Hepatocyte (in vitro differentiated cells): Measurements from ENCODE around the gene RNF135. TPM values are rescaled to one million over a fixed set of nuclear protein-coding genes. Genes with fewer than 3 reads are reported as not detected.
"Not testable (repeated sequence)": the region's sequence is repeated elsewhere in the genome, so short reads cannot be mapped to it uniquely, and the experiment has no call there.

Source experiments
- DNase-seq: peaks from one replicate; pipeline ENCODE4 v3.0.0-alpha.2; 2016; ENCODE audit warnings: low spot score
- H2AFZ ChIP-seq: fragments of 200-600 bp; sonication (generic); 2 replicates; pipeline ENCODE4 v1.6.0; 2016; ENCODE audit warnings: antibody characterized with exemption, mild to moderate bottlenecking
- H3K27ac ChIP-seq: fragments of 200-600 bp; sonication (generic); 2 replicates; pipeline ENCODE4 v1.5.1; 2016; ENCODE audit warnings: mild to moderate bottlenecking
- H3K27me3 ChIP-seq: fragments of 200-600 bp; sonication (generic); 2 replicates; pipeline ENCODE4 v1.6.1; 2016
- H3K36me3 ChIP-seq: fragments of 200-600 bp; sonication (generic); replicated peaks from 2 replicates; pipeline ENCODE4 v1.5.1; 2016; ENCODE audit warnings: low read depth; ENCODE audit not compliant: insufficient read depth
- H3K4me1 ChIP-seq: fragments of 200-600 bp; sonication (generic); 2 replicates; pipeline ENCODE4 v1.5.1; 2016; ENCODE audit warnings: mild to moderate bottlenecking, moderate library complexity; ENCODE audit not compliant: insufficient read depth
- H3K4me2 ChIP-seq: fragments of 200-600 bp; sonication (generic); 2 replicates; pipeline ENCODE4 v1.6.0; 2016
- H3K4me3 ChIP-seq: fragments of 200-600 bp; sonication (generic); 2 replicates; pipeline ENCODE4 v1.5.1; 2016; ENCODE audit warnings: mild to moderate bottlenecking
- H3K79me2 ChIP-seq: fragments of 200-600 bp; sonication (generic); 2 replicates; pipeline ENCODE4 v1.6.0; 2017; ENCODE audit warnings: mild to moderate bottlenecking
- H3K9me2 ChIP-seq: fragments of 200-600 bp; sonication (generic); replicated peaks from 2 replicates; pipeline ENCODE4 v1.6.0; 2017; ENCODE audit warnings: mild to moderate bottlenecking; ENCODE audit not compliant: insufficient read depth
- H3K9me3 ChIP-seq: fragments of 200-600 bp; sonication (generic); 2 replicates; pipeline ENCODE4 v1.5.1; 2016; ENCODE audit warnings: low read depth, mild to moderate bottlenecking
- H4K20me1 ChIP-seq: fragments of 200-600 bp; sonication (generic); 2 replicates; pipeline ENCODE4 v1.6.0; 2016; ENCODE audit warnings: mild to moderate bottlenecking; ENCODE audit not compliant: insufficient read depth, poor library complexity, severe bottlenecking
- EZH2 ChIP-seq: fragments of 200-600 bp; sonication (generic); IDR thresholded peaks from 2 replicates; pipeline ENCODE4 v1.6.1; 2016; ENCODE audit warnings: antibody characterized with exemption, mild to moderate bottlenecking, borderline replicate concordance
- EZH2phosphoT487 ChIP-seq: fragments of 200-600 bp; sonication (generic); IDR thresholded peaks from one replicate; pipeline ENCODE4 v1.6.1; 2018; ENCODE audit warnings: antibody characterized with exemption, mild to moderate bottlenecking, low read depth, moderate library complexity; ENCODE audit not compliant: unreplicated experiment, severe bottlenecking
- WGBS: methylation state at CpG from one replicate; pipeline ENCODE4 v1.1.6; 2016; ENCODE audit warnings: low lambda C conversion rate; ENCODE audit errors: missing lambda C conversion rate; 5-methylcytosine and 5-hydroxymethylcytosine counted together
- polyA plus RNA-seq: library from polyadenylated mRNA; unstranded; fragments of >200 nt; fragmentation: Nextera tagmentation; extraction: Ambion mirVana; gene quantifications from 2 replicates; pipeline ENCODE4 v1.2.1, GENCODE V29; 2016
- total RNA-seq: library from RNA; depleted of rRNA; stranded (reverse); fragments of >200 nt; gene quantifications from 2 replicates; pipeline ENCODE4 v1.2.3, GENCODE V29; 2014
- TF ChIP-seq, protein P1 (sequence below): fragments of 200-600 bp; sonication (generic); IDR thresholded peaks from 2 replicates; pipeline ENCODE4 v1.5.1; 2016; ENCODE audit warnings: antibody characterized with exemption, mild to moderate bottlenecking; ENCODE audit not compliant: poor library complexity

The RNF135 gene
- total and polyA plus RNA-seq, 2 experiments from 2014 or later: 8.9 to 16.7 TPM

DNA sequence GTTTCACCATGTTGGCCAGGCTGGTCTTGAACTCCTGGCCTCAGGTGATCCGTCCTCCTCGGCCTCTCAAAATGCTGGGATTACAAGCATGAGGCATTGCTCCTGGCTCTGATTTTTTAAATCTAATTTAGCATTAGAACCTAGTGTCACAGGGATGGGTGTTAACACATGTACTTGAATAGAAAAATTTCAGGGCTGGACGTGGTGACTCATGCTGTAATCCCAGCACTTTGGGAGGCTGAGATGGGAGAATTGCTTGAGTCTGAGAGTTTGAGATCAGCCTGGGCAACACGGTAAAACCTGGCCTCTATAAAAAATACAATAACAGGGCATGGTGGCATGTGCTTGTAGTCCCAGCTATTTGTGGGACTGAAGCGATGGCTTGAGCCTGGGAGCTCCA is 6.0 kb upstream of the RNF135 start:
- H3K4me1 ChIP-seq: no peaks in the 10 kb centered on the region
- H3K36me3 ChIP-seq: no peaks in the 10 kb centered on the region
- no peaks in the 10 kb centered on the region for H3K9me3 ChIP-seq
- H3K79me2 ChIP-seq: no peaks in the 10 kb centered on the region
- TF ChIP-seq EZH2phosphoT487 (no peak), EZH2 (no peak)
- TF ChIP-seq, protein P1, sequence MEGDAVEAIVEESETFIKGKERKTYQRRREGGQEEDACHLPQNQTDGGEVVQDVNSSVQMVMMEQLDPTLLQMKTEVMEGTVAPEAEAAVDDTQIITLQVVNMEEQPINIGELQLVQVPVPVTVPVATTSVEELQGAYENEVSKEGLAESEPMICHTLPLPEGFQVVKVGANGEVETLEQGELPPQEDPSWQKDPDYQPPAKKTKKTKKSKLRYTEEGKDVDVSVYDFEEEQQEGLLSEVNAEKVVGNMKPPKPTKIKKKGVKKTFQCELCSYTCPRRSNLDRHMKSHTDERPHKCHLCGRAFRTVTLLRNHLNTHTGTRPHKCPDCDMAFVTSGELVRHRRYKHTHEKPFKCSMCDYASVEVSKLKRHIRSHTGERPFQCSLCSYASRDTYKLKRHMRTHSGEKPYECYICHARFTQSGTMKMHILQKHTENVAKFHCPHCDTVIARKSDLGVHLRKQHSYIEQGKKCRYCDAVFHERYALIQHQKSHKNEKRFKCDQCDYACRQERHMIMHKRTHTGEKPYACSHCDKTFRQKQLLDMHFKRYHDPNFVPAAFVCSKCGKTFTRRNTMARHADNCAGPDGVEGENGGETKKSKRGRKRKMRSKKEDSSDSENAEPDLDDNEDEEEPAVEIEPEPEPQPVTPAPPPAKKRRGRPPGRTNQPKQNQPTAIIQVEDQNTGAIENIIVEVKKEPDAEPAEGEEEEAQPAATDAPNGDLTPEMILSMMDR: no peak
- no peaks in the 10 kb centered on the region for H3K27me3 ChIP-seq
- H3K4me3 ChIP-seq: no peak overlapping the region
- H3K4me2 ChIP-seq: no peak overlapping the region
- H3K27ac ChIP-seq: no peak overlapping the region
- no peak for DNase-seq
- no peak overlapping the region for H2AFZ ChIP-seq
- no peaks in the 10 kb centered on the region for H3K9me2 ChIP-seq
- WGBS: 83% methylated on average over 5 of the region's 5 CpGs
- no peaks in the 10 kb centered on the region for H4K20me1 ChIP-seq

- Histone ChIP-seq H3K27me3 (no peaks in the 10 kb centered on the region), H3K27ac (no peak overlapping the region), H3K4me3 (no peak overlapping the region), H3K79me2 (no peaks in the 10 kb centered on the region), H2AFZ (no peak overlapping the region), H3K9me2 (no peaks in the 10 kb centered on the region), H3K4me2 (no peak overlapping the region), H3K9me3 (no peaks in the 10 kb centered on the region), H3K36me3 (no peaks in the 10 kb centered on the region), H3K4me1 (no peaks in the 10 kb centered on the region), H4K20me1 (no peaks in the 10 kb centered on the region)
- WGBS: 93% methylated on average over 3 of the region's 3 CpGs
- DNase-seq: no peak
- TF ChIP-seq EZH2phosphoT487 (no peak), EZH2 (no peak)
- TF ChIP-seq, protein P1: no peak
These were observed 5.2 kb upstream of the RNF135 start for GRCh38 chr17:30965686-30966085.

DNA sequence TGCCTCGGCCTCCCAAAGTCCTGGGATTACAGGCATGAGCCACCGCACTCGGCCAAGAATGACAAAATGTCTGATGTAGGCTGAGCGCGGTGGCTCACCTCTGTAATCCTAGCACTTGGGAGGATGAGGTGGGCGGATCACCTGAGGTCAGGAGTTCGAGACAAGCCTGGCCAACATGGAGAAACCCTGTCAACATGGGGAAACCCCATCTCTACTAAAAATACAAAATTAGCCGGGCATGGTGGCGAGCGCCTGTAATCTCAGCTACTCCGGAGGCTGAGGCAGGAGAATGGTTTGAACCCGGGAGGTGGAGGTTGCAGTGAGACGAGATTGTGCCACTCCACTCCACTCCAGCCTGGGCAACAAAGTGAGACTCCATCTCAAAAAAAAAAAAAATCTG is 2.9 kb upstream of the RNF135 start:
- H3K27me3 ChIP-seq, H3K36me3 ChIP-seq, H3K4me3 ChIP-seq, H3K9me2 ChIP-seq, H3K4me1 ChIP-seq, H4K20me1 ChIP-seq, DNase-seq, H3K27ac ChIP-seq, H3K9me3 ChIP-seq, H3K4me2 ChIP-seq, H2AFZ ChIP-seq: not testable (repeated sequence)
- peaks cover 13% of the 10 kb centered on the region for H3K79me2 ChIP-seq
- WGBS: 98% methylated on average over 13 of the region's 13 CpGs

- Histone ChIP-seq H3K4me3 (peak overlapping the region; percentile 72), H3K9me3 (no peaks in the 10 kb centered on the region), H3K79me2 (peaks cover 34% of the 10 kb centered on the region), H3K36me3 (no peaks in the 10 kb centered on the region), H4K20me1 (no peaks in the 10 kb centered on the region), H3K27me3 (no peaks in the 10 kb centered on the region), H3K4me1 (peaks cover 7% of the 10 kb centered on the region), H2AFZ (peak overlapping the region; percentile 89), H3K9me2 (no peaks in the 10 kb centered on the region), H3K27ac (peak overlapping the region; percentile 96), H3K4me2 (peak overlapping the region; percentile 88)
- TF ChIP-seq EZH2phosphoT487 (no peak), EZH2 (no peak)
- TF ChIP-seq, protein P1: no peak
- 9% methylated on average over 31 of the region's 31 CpGs for WGBS
- DNase-seq: peak; percentile 30
These were observed 629 bp upstream of the RNF135 start for GRCh38 chr17:30969989-30970830.
